Heart left ventricle (tissue), 16 donors: ENCODE results near the gene TMEM52. TPM values are rescaled to one million over a fixed set of nuclear protein-coding genes. Genes with fewer than 3 reads are reported as not detected.

Experiments
- ATAC-seq, 4 donors: fragments of 200-7000 bp; cut with Tn5 transposase; one replicate each; pipeline ENCODE4 v1.9.1; 2020 to 2022; ENCODE audit warnings: moderate library complexity in 4 of 4, mild to moderate bottlenecking in 3 of 4, moderate number of reproducible peaks in 1 of 4
- DNase-seq, 5 donors: peaks; one replicate each; pipeline ENCODE4 v3.0.0-alpha.2; 2020
- H3K27ac ChIP-seq, 12 donors: fragments of 200-600 bp; sonication (generic) in 4 of 12; one replicate each; pipeline versions ENCODE4 v1.5.0 to v1.8.0; 2016 to 2022; ENCODE audit warnings: mild to moderate bottlenecking in 2 of 12
- H3K27me3 ChIP-seq, 9 donors: fragments of 200-600 bp; sonication (generic) in 2 of 9; one replicate each; pipeline versions ENCODE4 v1.5.1 to v1.8.0; 2016 to 2022; ENCODE audit warnings: mild to moderate bottlenecking in 3 of 9
- H3K36me3 ChIP-seq, 9 donors: fragments of 200-600 bp; sonication (generic) in 2 of 9; one replicate each; pipeline versions ENCODE4 v1.5.0 to v1.8.0; 2018 to 2022; ENCODE audit warnings: mild to moderate bottlenecking in 2 of 9
- H3K4me1 ChIP-seq, 12 donors: fragments of 200-600 bp; sonication (generic) in 4 of 12; one replicate each; pipeline versions ENCODE4 v1.5.0 to v1.8.0; 2016 to 2022; ENCODE audit warnings: mild to moderate bottlenecking in 3 of 12
- H3K4me3 ChIP-seq, 12 donors: fragments of 200-600 bp; sonication (generic) in 4 of 12; one replicate each; pipeline versions ENCODE4 v1.5.0 to v1.8.0; 2017 to 2022; ENCODE audit warnings: mild to moderate bottlenecking in 9 of 12, moderate library complexity in 4 of 12
- H3K9me3 ChIP-seq, 12 donors: fragments of 200-600 bp; sonication (generic) in 4 of 12; one replicate each; pipeline versions ENCODE4 v1.5.0 to v1.8.0; 2016 to 2022; ENCODE audit warnings: mild to moderate bottlenecking in 1 of 12
- CTCF ChIP-seq, 12 donors: fragments of 200-600 bp; sonication (generic) in 4 of 12; IDR thresholded peaks; one replicate each; pipeline versions ENCODE4 v1.5.0 to v1.8.0; 2018 to 2022; ENCODE audit warnings: antibody characterized with exemption in 12 of 12, mild to moderate bottlenecking in 5 of 12
- POLR2A ChIP-seq, 2 donors: fragments of 450-650 bp; IDR thresholded peaks; one replicate each; pipeline ENCODE4 v1.6.1; 2017; ENCODE audit warnings: antibody characterized with exemption in 2 of 2, mild to moderate bottlenecking in 2 of 2, moderate library complexity in 2 of 2
- WGBS, 4 donors: extraction: QIAGEN DNeasy Blood & Tissue Kit in 2 of 4; methylation state at CpG; one replicate each; pipeline versions ENCODE4 v1.1.5 to v1.1.7; 2013 to 2018; 5-methylcytosine and 5-hydroxymethylcytosine counted together
- intact Hi-C, 10 donors: fragments of 100-400 bp; cut with DNase I; formaldehyde crosslinking; loops; one replicate each; pipeline versions ENCODE4 v1.11.1 to v1.14.2; 2022
- polyA plus RNA-seq, 2 donors: library from polyadenylated mRNA; stranded (reverse); fragments of 200-250 nt; gene quantifications; one replicate each; pipeline ENCODE4 v1.2.3, GENCODE V29; 2013
- total RNA-seq, 9 donors: library from RNA; depleted of rRNA in 2 of 9; stranded (reverse); fragments of >200 nt in 2 of 9; fragmentation: NEBNext Ultra II Directional in 3 of 9; extraction: Animal tissue kit (Norgen Biotek cat#: 25700) in 3 of 9; gene quantifications; one replicate each; pipeline versions ENCODE4 v1.1.0 to v1.2.4, GENCODE V29; 2016 to 2023
- donor health status: ischemic (EF 13 %, LVEDD 7.1; RV severe dilation, severe dysfunction).
- donor health status: healthy with polysubstance abuse.
- donor health status: DM: no; HTN: yes; CAD: no.
- donor health status: DM: no; HTN: no; CAD: no.
- donor health status: ischemic (EF 25% LVEDD 6.9; RV normal size, moderate dysfunction).
- donor health status: ischemic (EF 25% LVEDD 5.7; RV mildly dilated, moderate dysfunction).
- donor health status: healthy.
- donor health status: DM: yes; HTN: yes; CAD: no.
- donor health status: ischemic (EF 35%, LVEDD 5.7; RV mildly dilated, moderate dysfunction).
- donor health status: nonischemic (EF 11% LVEDD 7.7; RV severe dilation, severe dysfunction).
- donor health status: DM: yes; HTN: yes; CAD: no.
- donor health status: PGD.
- donor health status: ischemic (EF 29% LVEDD 5.4; RV normal size, mild dysfunction).
- donor health status: nonischemic (EF 23%, LVEDD 6.1; RV moderate dilation, normal function).

Gene TMEM52
- total and polyA plus RNA-seq, 11 donors, result 0.35 to 7.9 (median 1.1) TPM

- Histone ChIP-seq H3K4me3 (no peak overlapping the region), H3K27ac (no peak overlapping the region), H3K36me3 (no peaks in the 10 kb centered on the region), H3K4me1 (peaks cover 0 to 8% (median 3%) of the 10 kb centered on the region in 12 donors), H3K9me3 (no peaks in the 10 kb centered on the region), H3K27me3 (peaks cover 0 to 17% (median 0%) of the 10 kb centered on the region in 9 donors)
- intact Hi-C loops, result loop anchor here in 9 of 10 donors (2.0 to 10.0 kb wide), 4 partner anchors 102 to 235 kb away; no protein-coding TSS in a partner anchor
- TF ChIP-seq POLR2A (IDR thresholded peaks at IDR 0.05) (no peak), CTCF (IDR thresholded peaks at IDR 0.05) (no peak)
- 80 to 88% (median 85%) methylated on average over 7 to 12 of the region's 12 CpGs for WGBS, 4 donors
- no peak for ATAC-seq
- peak in 1 of 5 donors; percentile 62 for DNase-seq
These were observed 21.0 kb upstream of the TMEM52 start for GRCh38 chr1:1940123-1940425.

- Histone ChIP-seq H3K9me3 (no peaks in the 10 kb centered on the region), H3K4me1 (peaks cover 0 to 8% (median 3%) of the 10 kb centered on the region in 12 donors), H3K36me3 (no peaks in the 10 kb centered on the region), H3K27me3 (peaks cover 0 to 17% (median 0%) of the 10 kb centered on the region in 9 donors), H3K27ac (no peak overlapping the region), H3K4me3 (no peak overlapping the region)
- TF ChIP-seq POLR2A (IDR thresholded peaks at IDR 0.05) (no peak), CTCF (IDR thresholded peaks at IDR 0.05) (no peak)
- ATAC-seq (no peak), DNase-seq (peak in 1 of 5 donors; percentile 39)
- WGBS, 4 donors, result 82 to 90% (median 88%) methylated on average over 24 to 28 of the region's 28 CpGs
- intact Hi-C loops, result loop anchor here in 9 of 10 donors (2.0 to 10.0 kb wide), 4 partner anchors 103 to 235 kb away; no protein-coding TSS in a partner anchor
These were observed 20.4 kb upstream of the TMEM52 start for GRCh38 chr1:1939296-1940122.

- Histone ChIP-seq H3K27ac (no peak overlapping the region), H3K27me3 (peaks cover 0 to 17% (median 0%) of the 10 kb centered on the region in 9 donors), H3K9me3 (no peaks in the 10 kb centered on the region), H3K36me3 (no peaks in the 10 kb centered on the region), H3K4me3 (no peak overlapping the region), H3K4me1 (peaks cover 0 to 1% (median 0%) of the 10 kb centered on the region in 12 donors)
- no peak for TF ChIP-seq CTCF (IDR thresholded peaks at IDR 0.05)
- no peak for TF ChIP-seq POLR2A (IDR thresholded peaks at IDR 0.05)
- ATAC-seq (no peak), DNase-seq (peak in 1 of 5 donors; percentile 48)
- 81 to 86% (median 82%) methylated on average over 24 of the region's 24 CpGs for WGBS, 4 donors
- intact Hi-C loops, result no loop called here
These were observed 19.7 kb upstream of the TMEM52 start for GRCh38 chr1:1938613-1939295.

GRCh38 chr1:1938276-1938573 is 19.1 kb upstream of the TMEM52 start:
- TF ChIP-seq POLR2A (IDR thresholded peaks at IDR 0.05) (no peak), CTCF (IDR thresholded peaks at IDR 0.05) (no peak)
- intact Hi-C loops, result no loop called here
- H3K36me3 ChIP-seq, result no peaks in the 10 kb centered on the region
- DNase-seq (no peak), ATAC-seq (peak in 1 of 4 donors; percentile 16)
- H3K27ac ChIP-seq, result no peak overlapping the region
- no peaks in the 10 kb centered on the region for H3K9me3 ChIP-seq
- H3K4me1 ChIP-seq, result no peaks in the 10 kb centered on the region
- 75 to 77% (median 75%) methylated on average over 6 of the region's 6 CpGs for WGBS, 4 donors
- H3K4me3 ChIP-seq, result no peak overlapping the region
- peaks cover 0 to 17% (median 0%) of the 10 kb centered on the region in 9 donors for H3K27me3 ChIP-seq
